Temporal lobe (tissue), 2 donors: ENCODE measurements around the gene CACNG3. TPM values are rescaled to one million over a fixed set of nuclear protein-coding genes. Genes with fewer than 3 reads are reported as not detected.

ENCODE experiments used
- small RNA-seq: library from RNA; depleted of rRNA; stranded (forward); fragments of <200 nt; gene quantifications from one replicate; pipeline ENCODE3, GENCODE V24; 2014; ENCODE audit warnings: low replicate concordance
- total RNA-seq: library from RNA; depleted of rRNA; stranded (reverse); fragments of >200 nt; gene quantifications from one replicate; pipeline ENCODE4 v1.2.3, GENCODE V29; 2014

Gene CACNG3
- total RNA-seq, 1 donor from 2014 or later, result 5.2 TPM

Small RNA genes lying within 50 kb of the gene (small RNA-seq; reads per million reads assigned to genes)
- not detected for gene RF00408
- not detected for gene RNU7-24P
